OCI-LY7 (cell line): ENCODE measurements around the gene MARCHF9. TPM values are rescaled to one million over a fixed set of nuclear protein-coding genes. Genes with fewer than 3 reads are reported as not detected.
A peak's percentile ranks its signal among the peaks of the same experiment; 100 is the strongest.

Experiments used
- BruUV-seq: library from RNA; stranded (reverse); fragments of 400-500 nt; replicated peaks from 2 replicates; lab custom pipeline; 2021; lab: Mats Ljungman, UMichigan
- CTCF ChIA-PET: fragments of 300-600 bp; sonication (Branson Sonifier 250); formaldehyde crosslinking; loops from one replicate; lab custom pipeline; 2022; ENCODE audit warnings: antibody characterized with exemption; ENCODE audit not compliant: unreplicated experiment; lab: Charles Lee
- POLR2A ChIA-PET: fragments of 300-600 bp; sonication (Branson Sonifier 250); formaldehyde crosslinking; loops from one replicate; lab custom pipeline; 2022; ENCODE audit warnings: antibody characterized with exemption; lab: Charles Lee
- DNase-seq: peaks from one replicate; pipeline ENCODE4 v3.0.0-alpha.2; 2015; ENCODE audit warnings: low spot score
- H2AFZ ChIP-seq: fragments of 200-600 bp; sonication (generic), shearing (Covaris generic); 2 replicates; pipeline ENCODE4 v1.6.1; 2014; ENCODE audit warnings: mild to moderate bottlenecking, antibody characterized with exemption, low read length, moderate library complexity
- H3K27ac ChIP-seq: fragments of 200-600 bp; sonication (generic); 2 replicates; pipeline ENCODE4 v1.5.1; 2014; ENCODE audit warnings: mixed run types, low read depth, mild to moderate bottlenecking, moderate library complexity, low read length, inconsistent platforms; ENCODE audit not compliant: poor library complexity, severe bottlenecking
- H3K36me3 ChIP-seq: fragments of 200-600 bp; sonication (generic); 2 replicates; pipeline ENCODE4 v1.6.1; 2014; ENCODE audit warnings: mild to moderate bottlenecking, antibody characterized with exemption, low read length, moderate library complexity, mixed read lengths; ENCODE audit not compliant: insufficient read depth
- H3K4me1 ChIP-seq: fragments of 200-600 bp; sonication (generic); 2 replicates; pipeline ENCODE4 v1.5.1; 2014; ENCODE audit warnings: mild to moderate bottlenecking, low read length; ENCODE audit not compliant: insufficient read depth, poor library complexity, severe bottlenecking
- H3K4me2 ChIP-seq: fragments of 200-600 bp; sonication (generic); 2 replicates; pipeline ENCODE4 v1.6.1; 2014; ENCODE audit warnings: mild to moderate bottlenecking, low read length
- H3K4me3 ChIP-seq: fragments of 200-600 bp; sonication (generic); 2 replicates; pipeline ENCODE4 v1.5.1; 2014; ENCODE audit warnings: mild to moderate bottlenecking, low read depth, low read length; ENCODE audit not compliant: poor library complexity, severe bottlenecking
- H3K79me2 ChIP-seq: fragments of 200-600 bp; sonication (generic); 2 replicates; pipeline ENCODE4 v1.6.1; 2016; ENCODE audit warnings: low read depth, mild to moderate bottlenecking, low read length, moderate library complexity, mixed read lengths; ENCODE audit not compliant: insufficient read depth
- H3K9me2 ChIP-seq: fragments of 200-600 bp; sonication (generic); 2 replicates; pipeline ENCODE4 v1.6.1; 2016; ENCODE audit warnings: mild to moderate bottlenecking, low read length, mixed read lengths; ENCODE audit not compliant: insufficient read depth
- H3K9me3 ChIP-seq: fragments of 200-600 bp; sonication (generic); 2 replicates; pipeline ENCODE4 v1.6.1; 2014; ENCODE audit warnings: mild to moderate bottlenecking, mixed run types, low read length, mixed read lengths
- H4K20me1 ChIP-seq: fragments of 200-600 bp; sonication (generic); 2 replicates; pipeline ENCODE4 v1.6.1; 2014; ENCODE audit warnings: mild to moderate bottlenecking, antibody characterized with exemption, low read length, moderate library complexity, mixed read lengths; ENCODE audit not compliant: insufficient read depth
- CTCF ChIP-seq: fragments of 200-600 bp; sonication (generic); conservative IDR thresholded peaks from 2 replicates; pipeline ENCODE4 v1.5.1; 2014; ENCODE audit warnings: mild to moderate bottlenecking, antibody characterized with exemption, low read length, moderate library complexity, mixed read lengths
- EZH2phosphoT487 ChIP-seq: fragments of 200-600 bp; sonication (generic); IDR thresholded peaks from 2 replicates; pipeline ENCODE4 v1.6.1; 2018; ENCODE audit warnings: low read depth, borderline replicate concordance, mild to moderate bottlenecking, mixed run types, antibody characterized with exemption, low read length, moderate library complexity, mixed read lengths
- intact Hi-C: fragments of 100-400 bp; cut with micrococcal nuclease; formaldehyde crosslinking; loops from one replicate; pipeline ENCODE4 v1.10.0; 2022; ENCODE audit not compliant: unreplicated experiment
- total RNA-seq, 2 experiments: library from RNA; depleted of rRNA in 1 of 2; stranded (reverse); fragments of >200 nt in 1 of 2; shearing (Covaris generic) in 1 of 2; gene quantifications; 2 replicates each; pipeline ENCODE4 v1.2.3, GENCODE V29; 2014 to 2022

Gene MARCHF9
- total RNA-seq, 2 experiments from 2014 or later, result 29.3 to 46.2 TPM

- Histone ChIP-seq H2AFZ (peak overlapping the region; percentile 66; the same call in 1 of the 2 replicates), H3K79me2 (peaks cover 14% of the 10 kb centered on the region; the same call in 1 of the 2 replicates), H3K9me2 (no peaks in the 10 kb centered on the region), H3K9me3 (no peaks in the 10 kb centered on the region), H4K20me1 (no peaks in the 10 kb centered on the region), H3K4me1 (peaks cover 47% of the 10 kb centered on the region), H3K36me3 (peaks cover 22% of the 10 kb centered on the region), H3K4me3 (peak overlapping the region; percentile 80), H3K27ac (peak overlapping the region; percentile 45), H3K4me2 (peak overlapping the region; percentile 93)
- CTCF ChIA-PET, result interaction anchor here (0.6 kb wide), 2 partner anchors 39 to 195 kb away, joined by 3 to 4 read pairs; partner anchors contain the start of gene DCTN2
- POLR2A ChIA-PET, result interaction anchor here (0.6 to 1.8 kb wide), 6 partner anchors 9 to 1928 kb away, joined by 3 to 5 read pairs (median 4); partner anchors contain the start of gene DCTN2
- DNase-seq, result peak; percentile 85
- TF ChIP-seq EZH2phosphoT487 (no peak), CTCF (peak; percentile 77)
- intact Hi-C loops, result loop anchor here (1.0 to 5.0 kb wide), 4 partner anchors 49 to 265 kb away; partner anchors contain the start of genes ARHGAP9 and B4GALNT1
- BruUV-seq, result no TSS peak
Observed at GRCh38 chr12:57741844-57742738, 12.8 kb upstream of the MARCHF9 start.

GRCh38 chr12:57743769-57744168, 11.1 kb upstream of the MARCHF9 start:
- peak overlapping the region; percentile 45 for H3K4me2 ChIP-seq
- peak overlapping the region; percentile 44 for H3K4me3 ChIP-seq
- ChIA-PET POLR2A (interaction anchor here (0.6 kb wide), 1 partner anchor 143 kb away, joined by 3 read pairs; no protein-coding TSS in a partner anchor), CTCF (no interaction called here)
- no peaks in the 10 kb centered on the region for H3K9me2 ChIP-seq
- H3K27ac ChIP-seq, result no peak overlapping the region
- intact Hi-C loops, result loop anchor here (5.0 kb wide), 1 partner anchor 266 kb away; the partner anchor contains the start of gene ARHGAP9
- peaks cover 47% of the 10 kb centered on the region for H3K4me1 ChIP-seq
- BruUV-seq, result no TSS peak
- H2AFZ ChIP-seq, result peak overlapping the region; percentile 48; the same call in 1 of the 2 replicates
- no peak for DNase-seq
- H3K9me3 ChIP-seq, result no peaks in the 10 kb centered on the region
- peaks cover 14% of the 10 kb centered on the region; the same call in 1 of the 2 replicates for H3K79me2 ChIP-seq
- H4K20me1 ChIP-seq, result no peaks in the 10 kb centered on the region
- TF ChIP-seq CTCF, result no peak
- peaks cover 37% of the 10 kb centered on the region for H3K36me3 ChIP-seq
